HG03108 (cell line): ENCODE data around the gene HOXA3.

Experiments
- ATAC-seq: cut with Tn5 transposase; IDR thresholded peaks from one replicate; pipeline ENCODE4 v1.9.1; 2021; ENCODE audit warnings: moderate library complexity; ENCODE audit not compliant: unreplicated experiment

The HOXA3 gene

GRCh38 chr7:27131390-27131819 lies 21.0 kb downstream of the HOXA3 start:
- ATAC-seq: no peak

GRCh38 chr7:27130540-27131389 lies 21.6 kb downstream of the HOXA3 start, which contains the start of gene HOXA4:
HOXA4 (minus strand) TSS chr7:27130757; CDS start chr7:27130733, 24 bp downstream.
- ATAC-seq: no peak

GRCh38 chr7:27129729-27130539 lies 22.4 kb downstream of the HOXA3 start:
- ATAC-seq: no peak

- no peak for ATAC-seq
These were observed 23.3 kb downstream of the HOXA3 start for GRCh38 chr7:27128776-27129728.

GRCh38 chr7:27128034-27128433 lies 24.3 kb downstream of the HOXA3 start:
- no peak for ATAC-seq

- ATAC-seq: no peak
These were observed 25.6 kb downstream of the HOXA3 start for GRCh38 chr7:27126596-27127327.

GRCh38 chr7:27125986-27126394 lies 26.4 kb downstream of the HOXA3 start:
- no peak for ATAC-seq

- no peak for ATAC-seq
These were observed 27.3 kb downstream of the HOXA3 start for GRCh38 chr7:27124902-27125689.

GRCh38 chr7:27124096-27124901 lies 28.1 kb downstream of the HOXA3 start:
- no peak for ATAC-seq

- no peak for ATAC-seq
These were observed 28.8 kb downstream of the HOXA3 start for GRCh38 chr7:27123477-27124053.

- no peak for ATAC-seq
These were observed 29.3 kb downstream of the HOXA3 start for GRCh38 chr7:27123007-27123476.

GRCh38 chr7:27122077-27122910 lies 30.1 kb downstream of the HOXA3 start:
- ATAC-seq: no peak

- ATAC-seq: no peak
These were observed 30.7 kb downstream of the HOXA3 start for GRCh38 chr7:27121684-27122076.

- no peak for ATAC-seq
These were observed 32.9 kb downstream of the HOXA3 start for GRCh38 chr7:27119412-27119911.

GRCh38 chr7:27118580-27118979 lies 33.8 kb downstream of the HOXA3 start:
- ATAC-seq: no peak

GRCh38 chr7:27117887-27118491 lies 34.4 kb downstream of the HOXA3 start:
- ATAC-seq: no peak
